GM23338 (cell line): ENCODE data around the gene CPNE7.

ENCODE experiments used
- CTCF ChIP-seq, 2 experiments: fragments of 200-600 bp in 1 of 2; sonication (generic) in 1 of 2; conservative IDR thresholded peaks; 2 replicates each; pipeline versions ENCODE4 v1.5.1 to v1.6.1; 2016 to 2017; ENCODE audit warnings: antibody characterized with exemption in 2 of 2, low read depth in 2 of 2, mild to moderate bottlenecking in 2 of 2, moderate library complexity in 1 of 2
- JUNB ChIP-seq: IDR thresholded peaks from one replicate; pipeline ENCODE4 v1.6.1; 2016; ENCODE audit warnings: antibody characterized with exemption; ENCODE audit not compliant: unreplicated experiment
- POLR2AphosphoS5 ChIP-seq: IDR thresholded peaks from 2 replicates; pipeline ENCODE4 v1.6.1; 2016; ENCODE audit warnings: antibody characterized with exemption, low read depth

DNA sequence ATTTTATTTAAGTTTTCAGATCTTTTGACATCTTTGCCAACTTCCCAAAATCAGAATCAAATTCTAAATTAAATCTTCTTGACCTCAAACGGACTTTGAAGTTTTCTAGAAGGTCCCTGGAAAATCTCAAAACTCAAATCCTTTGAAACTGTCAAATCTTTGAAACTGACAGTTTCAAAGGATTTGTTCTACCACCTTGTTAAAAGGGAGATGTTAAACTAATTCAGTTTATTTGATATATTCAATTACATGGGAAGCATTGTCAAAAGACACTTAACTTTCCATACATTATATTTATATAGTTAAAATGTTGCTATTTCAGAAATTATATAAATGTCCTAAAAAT, 34.5 kb downstream of the CPNE7 start:
- TF ChIP-seq CTCF (conservative IDR thresholded peaks at IDR 0.05; ENCODE audit: low read depth in 2 of 2) (no peak), JUNB (no peak), POLR2AphosphoS5 (no peak)
